ENCODE data around the gene SMARCB1. TPM values are rescaled to one million over a fixed set of nuclear protein-coding genes. Genes with fewer than 3 reads are reported as not detected.
A peak's percentile ranks its signal among the peaks of the same experiment; 100 is the strongest.

The SMARCB1 gene
- total and polyA plus RNA-seq, 2 of the 4 experiments (the other 2 are of a cell fraction), result 110 to 159 TPM

- peak overlapping the region; percentile 84 for H2AK9ac ChIP-seq (replicated peaks; ENCODE audit: low read depth, low read length, poor library complexity)
- H3K27me3 ChIP-seq (ENCODE audit: control insufficient read depth, insufficient read depth, low read length), result no peaks in the 10 kb centered on the region
- no TSS peak for BruUV-seq (replicated peaks)
- peaks cover 12% of the 10 kb centered on the region for H3K4me1 ChIP-seq (ENCODE audit: control insufficient read depth, insufficient read depth, low read length)
- H2AFZ ChIP-seq (replicated peaks; ENCODE audit: low read length, poor library complexity), result no peak overlapping the region
- dilution Hi-C loops (cut with HindIII; ENCODE audit: low sequenced_read_pairs, unreplicated experiment), result no loop called here
- no peak overlapping the region for H2BK120ac ChIP-seq (ENCODE audit: low read depth, low read length)
- in situ Hi-C loops (cut with MboI; ENCODE audit: low sequenced_read_pairs), result no loop called here
- H3K9me1 ChIP-seq (ENCODE audit: insufficient read depth, low read length), result peaks cover 26% of the 10 kb centered on the region
- H2AK5ac ChIP-seq (ENCODE audit: low read depth, low read length), result peak overlapping the region; percentile 60; the same call in 1 of the 2 replicates
- H3K79me1 ChIP-seq (ENCODE audit: low read depth in 1 of 2, low read length in 2 of 2), result peaks cover 10 to 68% of the 10 kb centered on the region in 2 experiments
- no peak overlapping the region for H2BK20ac ChIP-seq (ENCODE audit: low read depth, low read length)
- H3K18ac ChIP-seq (ENCODE audit: low read depth, low read length), result no peak overlapping the region
- 96% methylated on average over 3 of the region's 10 CpGs; no CpG with 5 or more reads in 1 of the 2 experiments for WGBS, 2 experiments (ENCODE audit: extremely low coverage in 2 of 2, insufficient read length in 1 of 2)
- intact Hi-C loops (cut with micrococcal nuclease), result no loop called here
- H4K20me1 ChIP-seq (ENCODE audit: insufficient read depth, low read length), result peaks cover 36% of the 10 kb centered on the region
- H3K36me3 ChIP-seq (ENCODE audit: control insufficient read depth, insufficient read depth, low read length), result peaks cover 75% of the 10 kb centered on the region
- H3K23ac ChIP-seq (ENCODE audit: low read depth, low read length), result no peak overlapping the region; the same call in 1 of the 2 replicates
- ATAC-seq (ENCODE audit: low read depth) (no peak), DNase-seq (no peak)
- no peak for TF ChIP-seq CHD1 (IDR thresholded peaks at IDR 0.05; ENCODE audit: low read depth, low read length)
- TF ChIP-seq RAD21 (IDR thresholded peaks at IDR 0.05; ENCODE audit: low read length), result no peak
- no peak for TF ChIP-seq RFX5 (IDR thresholded peaks at IDR 0.05; ENCODE audit: low read depth, low read length)
- TF ChIP-seq MXI1 (IDR thresholded peaks at IDR 0.05; ENCODE audit: borderline replicate concordance, low read depth, low read length), result no peak
- TF ChIP-seq CTCF (conservative IDR thresholded peaks at IDR 0.05; ENCODE audit: low read depth, low read length), result no peak
- TF ChIP-seq NFE2L2 (IDR thresholded peaks at IDR 0.05; ENCODE audit: low read depth, low read length), result no peak
- no peak for TF ChIP-seq SMC3 (IDR thresholded peaks at IDR 0.05; ENCODE audit: low read depth, low read length)
- TF ChIP-seq MAFK (IDR thresholded peaks at IDR 0.05; ENCODE audit: low read depth, low read length), result no peak
- no peak for TF ChIP-seq USF2 (IDR thresholded peaks at IDR 0.05; ENCODE audit: low read depth, low read length)
- TF ChIP-seq CEBPB (IDR thresholded peaks at IDR 0.05; ENCODE audit: low read depth, low read length), result no peak
- TF ChIP-seq FOS (IDR thresholded peaks at IDR 0.05; ENCODE audit: low read depth, low read length), result no peak
- no peak overlapping the region for H3K27ac ChIP-seq (ENCODE audit: insufficient read depth, low read length)
- CTCF ChIA-PET, result no interaction called here
- H3K4ac ChIP-seq (ENCODE audit: low read depth, low read length), result no peak overlapping the region
- H3K14ac ChIP-seq (replicated peaks; ENCODE audit: low read depth, low read length), result 0 out of 2 replicates have a peak overlapping the region, but pooled peaks have one; percentile 33
- no peak overlapping the region for H4K5ac ChIP-seq (ENCODE audit: low read depth, low read length)
- peak overlapping the region; percentile 2 for H2BK5ac ChIP-seq (ENCODE audit: low read depth, low read length, poor library complexity, severe bottlenecking)
- no peak overlapping the region for H4K91ac ChIP-seq (ENCODE audit: insufficient read depth, low read depth, low read length)
- POLR2A ChIA-PET (ENCODE audit: unreplicated experiment), result no interaction called here
- no peak overlapping the region for H3K9ac ChIP-seq (ENCODE audit: low read depth, low read length)
- H3K4me3 ChIP-seq (ENCODE audit: insufficient read depth, low read depth, low read length), result no peak overlapping the region
- no peak overlapping the region; the same call in 2 of the 3 replicates for H2BK15ac ChIP-seq (ENCODE audit: low read depth, low read length)
- H3K56ac ChIP-seq (ENCODE audit: extremely low read depth, insufficient read depth, low read length), result no peak overlapping the region
- no peak overlapping the region for H3K4me2 ChIP-seq (ENCODE audit: low read depth, low read length)
- H4K8ac ChIP-seq (ENCODE audit: low read depth in 2 of 2, low read length in 2 of 2), result no peak overlapping the region; a peak in 1 of 4 replicates
- peaks cover 3% of the 10 kb centered on the region; the same call in 1 of the 2 replicates for H3K9me3 ChIP-seq (ENCODE audit: control insufficient read depth, insufficient read depth, low read length)
Measured at GRCh38 chr22:23828800-23829680, 42.3 kb downstream of the SMARCB1 start.
